Activated CD4-positive, CD25-positive, alpha-beta regulatory T cell treated with anti-CD3 and anti-CD28 coated beads, Interleukin-2, amount 50 U/mL, for 72 hours (primary cell): ENCODE measurements around the gene IL22.
"Not testable (repeated sequence)": the region's sequence is repeated elsewhere in the genome, so short reads cannot be mapped to it uniquely, and the experiment has no call there.

Source experiments
- DNase-seq: peaks from one replicate; pipeline ENCODE4 v3.0.0; 2021

Gene IL22

GRCh38 chr12:68227356-68227755 is 26.0 kb downstream of the IL22 start:
- no peak for DNase-seq

GRCh38 chr12:68225576-68226476 is 27.6 kb downstream of the IL22 start, which contains the start of gene IL26:
Gene IL26, minus strand, starts transcription at chr12:68225810. Its CDS starts 54 bp downstream, at chr12:68225756.
- no peak for DNase-seq

GRCh38 chr12:68224613-68225285 is 28.7 kb downstream of the IL22 start:
- no peak for DNase-seq

- peak; percentile 64 for DNase-seq
Measured at GRCh38 chr12:68223067-68223747, 30.2 kb downstream of the IL22 start.

DNA sequence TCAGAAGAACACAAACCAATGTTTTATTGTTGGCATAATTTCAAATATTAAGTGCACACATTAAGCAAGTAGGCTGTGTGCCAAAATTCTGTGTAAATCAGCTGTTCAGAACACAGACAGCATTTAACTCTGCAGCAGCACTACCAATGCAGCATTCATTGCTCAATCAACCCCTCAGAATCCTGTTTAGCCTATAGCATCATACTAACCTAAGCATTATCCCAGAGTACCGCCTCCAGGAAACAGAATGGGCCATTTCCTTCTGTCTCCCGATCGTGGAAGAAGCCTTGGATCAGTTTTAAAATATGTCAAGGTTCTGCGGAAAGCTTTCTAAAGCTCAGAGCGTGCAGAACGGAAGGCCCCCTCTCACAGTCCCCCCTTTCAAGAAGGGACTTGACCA is 31.1 kb downstream of the IL22 start:
- DNase-seq = no peak

GRCh38 chr12:68221497-68221896 is 31.9 kb downstream of the IL22 start:
- DNase-seq = no peak

DNA sequence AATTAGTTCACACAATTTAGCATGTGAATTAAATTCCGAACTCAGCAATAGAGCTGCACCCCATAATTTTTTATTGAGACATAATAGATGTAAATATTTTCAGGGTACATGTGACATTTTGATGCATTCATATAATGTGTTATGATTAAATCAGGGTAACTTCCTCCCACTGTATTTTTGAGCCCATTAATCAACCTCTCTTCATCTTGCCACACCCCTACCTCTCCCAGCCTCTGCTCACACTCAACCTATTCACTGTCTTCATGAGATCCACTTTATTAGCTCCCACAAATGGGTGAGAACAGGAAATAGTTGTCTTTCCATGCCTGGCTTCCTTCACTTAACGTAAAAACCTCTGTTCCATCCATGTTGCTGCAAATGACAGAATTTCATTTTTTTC is 42.5 kb downstream of the IL22 start:
- DNase-seq = no peak

DNA sequence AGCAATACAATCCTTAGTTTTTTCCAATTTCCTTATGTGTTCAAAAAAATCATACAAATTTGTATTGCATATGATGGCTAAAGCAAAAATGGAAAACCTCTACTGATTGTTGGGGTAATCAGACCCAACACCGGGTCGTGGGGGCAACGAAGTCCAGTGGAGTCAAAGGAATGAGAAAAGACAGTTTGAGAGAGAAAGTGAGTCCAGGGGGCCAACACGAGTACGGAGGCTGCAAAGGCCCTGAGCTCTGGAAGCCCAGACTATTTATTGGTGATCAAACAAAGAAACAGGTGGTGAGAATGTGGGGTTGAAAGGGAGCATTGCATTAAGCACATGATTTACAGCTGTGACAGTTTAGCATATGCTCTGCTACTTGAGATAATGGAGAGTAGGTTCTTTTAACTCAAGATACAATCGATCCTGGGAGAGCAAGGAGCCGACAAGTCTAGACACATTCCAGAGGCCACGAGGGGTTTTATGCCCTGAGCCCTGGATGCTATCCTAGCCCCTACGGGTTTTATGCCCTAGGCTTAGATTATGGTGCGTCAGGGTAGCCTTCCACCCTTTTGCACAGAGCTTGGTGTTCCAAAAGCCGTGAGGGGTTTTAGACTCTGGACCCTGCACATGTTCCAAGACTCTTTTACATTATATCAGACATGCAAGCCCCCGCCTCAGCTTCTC is 44.2 kb downstream of the IL22 start:
- not testable (repeated sequence) for DNase-seq

GRCh38 chr12:68207276-68207675 is 46.1 kb downstream of the IL22 start:
- no peak for DNase-seq

GRCh38 chr12:68206446-68206845 is 47.0 kb downstream of the IL22 start:
- DNase-seq = no peak

- DNase-seq = no peak
Measured at GRCh38 chr12:68203460-68203875, 49.9 kb downstream of the IL22 start.

GRCh38 chr12:68200854-68201253 is 52.5 kb downstream of the IL22 start:
- no peak for DNase-seq

DNA sequence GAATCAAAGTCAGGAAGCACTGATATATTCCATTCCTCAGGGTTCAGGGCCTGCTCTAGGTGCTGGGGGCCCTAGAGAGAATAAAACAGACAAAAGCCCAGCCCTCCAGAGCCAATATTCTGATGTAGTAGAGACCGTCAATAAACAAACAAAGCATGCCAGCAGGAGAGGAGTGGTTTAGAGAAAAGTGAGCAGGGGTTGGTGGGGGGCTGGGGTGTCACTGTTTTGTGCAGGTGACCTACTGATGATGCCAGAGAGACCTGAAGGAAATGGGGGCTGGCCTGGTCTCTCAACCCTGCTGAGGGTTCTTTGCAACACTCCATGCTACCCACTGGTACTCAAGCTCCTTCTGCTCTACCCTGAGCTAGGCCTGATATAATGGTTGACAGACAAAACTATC is 54.3 kb downstream of the IL22 start:
- DNase-seq = no peak

- no peak for DNase-seq
Measured at GRCh38 chr12:68198507-68199086, 54.8 kb downstream of the IL22 start.
